Endodermal cell (in vitro differentiated cells): ENCODE results near the gene PDLIM3. TPM values are rescaled to one million over a fixed set of nuclear protein-coding genes. Genes with fewer than 3 reads are reported as not detected.
"Not testable (repeated sequence)": the region's sequence is repeated elsewhere in the genome, so short reads cannot be mapped to it uniquely, and the experiment has no call there.

Source experiments
- DNase-seq: peaks from one replicate; pipeline ENCODE4 v3.0.0-alpha.2; 2017
- H3K27ac ChIP-seq: 2 replicates; pipeline ENCODE4 v1.5.1; 2013; ENCODE audit warnings: mild to moderate bottlenecking, low read depth, low read length, moderate library complexity
- H3K27me3 ChIP-seq: 2 replicates; pipeline ENCODE4 v1.6.1; 2013; ENCODE audit warnings: mild to moderate bottlenecking, low read length, moderate library complexity; ENCODE audit not compliant: insufficient read depth, control insufficient read depth, poor library complexity, severe bottlenecking
- H3K36me3 ChIP-seq: 2 replicates; pipeline ENCODE4 v1.7.0; 2013; ENCODE audit warnings: mild to moderate bottlenecking, low read length, moderate library complexity; ENCODE audit not compliant: control insufficient read depth, insufficient read depth
- H3K4me1 ChIP-seq: one replicate; pipeline ENCODE4 v1.7.0; 2013; ENCODE audit warnings: low read length; ENCODE audit not compliant: control insufficient read depth, insufficient read depth
- H3K4me3 ChIP-seq: 2 replicates; pipeline ENCODE4 v1.5.1; 2013; ENCODE audit warnings: mild to moderate bottlenecking, low read length, moderate library complexity
- H3K9ac ChIP-seq: 2 replicates; pipeline ENCODE4 v1.6.1; 2013; ENCODE audit warnings: mild to moderate bottlenecking, low read length, moderate library complexity; ENCODE audit not compliant: poor library complexity, severe bottlenecking; ENCODE audit errors: extremely low read depth
- H3K9me3 ChIP-seq: 2 replicates; pipeline ENCODE4 v1.6.1; 2013; ENCODE audit warnings: mild to moderate bottlenecking, low read length, moderate library complexity; ENCODE audit not compliant: control insufficient read depth
- H3K27ac Mint-ChIP-seq: 2 replicates; pipeline ENCODE4 v1.8.0; 2020; ENCODE audit warnings: mixed read lengths
- H3K27me3 Mint-ChIP-seq: 2 replicates; pipeline ENCODE4 v1.8.0; 2021; ENCODE audit warnings: mild to moderate bottlenecking, mixed read lengths; ENCODE audit not compliant: insufficient read depth
- H3K36me3 Mint-ChIP-seq: 2 replicates; pipeline ENCODE4 v1.8.0; 2020; ENCODE audit warnings: low read depth, mixed read lengths
- H3K4me1 Mint-ChIP-seq: 2 replicates; pipeline ENCODE4 v1.8.0; 2020; ENCODE audit warnings: mixed read lengths
- H3K4me3 Mint-ChIP-seq: 2 replicates; pipeline ENCODE4 v1.8.0; 2020; ENCODE audit warnings: mild to moderate bottlenecking, moderate library complexity, mixed read lengths
- H3K9me3 Mint-ChIP-seq: 2 replicates; pipeline ENCODE4 v1.8.0; 2020; ENCODE audit warnings: mild to moderate bottlenecking, mixed read lengths
- WGBS, 2 experiments: methylation state at CpG; one replicate each; pipeline versions ENCODE4 v1.1.5 to v1.1.7; 2013; ENCODE audit warnings: missing lambda C conversion rate in 2 of 2, mixed read lengths in 1 of 2; ENCODE audit not compliant: insufficient coverage in 1 of 2, insufficient read length in 1 of 2; 5-methylcytosine and 5-hydroxymethylcytosine counted together
- total RNA-seq, 2 donors: library from RNA; stranded (reverse); fragmentation: NEBNext Ultra II Directional in 1 of 2; extraction: Animal tissue kit (Norgen Biotek cat#: 25700) in 1 of 2; gene quantifications; 2 replicates in 1 of 2; 3 replicates in 1 of 2; pipeline ENCODE4 v1.2.1, GENCODE V29; 2021
- TF ChIP-seq, protein P1 (sequence below): fragments of 200-600 bp; sonication (generic); conservative IDR thresholded peaks from 2 replicates; pipeline ENCODE4 v1.5.0; 2021; ENCODE audit warnings: antibody characterized with exemption, mild to moderate bottlenecking

PDLIM3 gene
- total RNA-seq, 2 donors from 2014 or later = 4.3 to 11.0 TPM

DNA sequence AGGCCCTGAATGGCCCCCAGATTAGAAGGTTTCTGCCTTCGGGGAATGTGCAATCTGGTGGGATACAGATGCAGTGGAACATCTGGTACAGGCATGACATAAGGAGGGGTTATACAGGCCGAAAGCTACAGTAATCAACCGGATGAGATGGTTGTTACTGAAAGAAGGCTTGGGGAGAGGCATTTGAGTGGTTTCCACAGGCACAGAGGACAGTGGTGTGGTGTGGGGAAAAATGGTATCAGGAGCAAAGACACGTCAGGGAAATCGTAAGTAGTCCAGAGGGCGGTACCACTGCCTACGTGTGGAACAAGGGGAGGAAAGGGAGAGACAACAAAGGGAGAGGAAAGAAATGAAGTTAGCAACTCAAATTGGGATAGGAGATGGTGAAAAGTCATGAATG is 3.0 kb downstream of the PDLIM3 start:
- no peaks in the 10 kb centered on the region for H3K36me3 Mint-ChIP-seq
- DNase-seq = no peak
- WGBS, 2 experiments = 91 to 92% methylated on average over 7 of the region's 7 CpGs
- no peak overlapping the region for H3K4me3 Mint-ChIP-seq
- peaks cover 50% of the 10 kb centered on the region for H3K27me3 Mint-ChIP-seq
- no peaks in the 10 kb centered on the region for H3K36me3 ChIP-seq
- H3K9me3 Mint-ChIP-seq = no peaks in the 10 kb centered on the region
- H3K27ac ChIP-seq = no peak overlapping the region
- TF ChIP-seq, protein P1, sequence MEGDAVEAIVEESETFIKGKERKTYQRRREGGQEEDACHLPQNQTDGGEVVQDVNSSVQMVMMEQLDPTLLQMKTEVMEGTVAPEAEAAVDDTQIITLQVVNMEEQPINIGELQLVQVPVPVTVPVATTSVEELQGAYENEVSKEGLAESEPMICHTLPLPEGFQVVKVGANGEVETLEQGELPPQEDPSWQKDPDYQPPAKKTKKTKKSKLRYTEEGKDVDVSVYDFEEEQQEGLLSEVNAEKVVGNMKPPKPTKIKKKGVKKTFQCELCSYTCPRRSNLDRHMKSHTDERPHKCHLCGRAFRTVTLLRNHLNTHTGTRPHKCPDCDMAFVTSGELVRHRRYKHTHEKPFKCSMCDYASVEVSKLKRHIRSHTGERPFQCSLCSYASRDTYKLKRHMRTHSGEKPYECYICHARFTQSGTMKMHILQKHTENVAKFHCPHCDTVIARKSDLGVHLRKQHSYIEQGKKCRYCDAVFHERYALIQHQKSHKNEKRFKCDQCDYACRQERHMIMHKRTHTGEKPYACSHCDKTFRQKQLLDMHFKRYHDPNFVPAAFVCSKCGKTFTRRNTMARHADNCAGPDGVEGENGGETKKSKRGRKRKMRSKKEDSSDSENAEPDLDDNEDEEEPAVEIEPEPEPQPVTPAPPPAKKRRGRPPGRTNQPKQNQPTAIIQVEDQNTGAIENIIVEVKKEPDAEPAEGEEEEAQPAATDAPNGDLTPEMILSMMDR = no peak
- H3K4me1 Mint-ChIP-seq = peaks cover 2% of the 10 kb centered on the region
- H3K4me1 ChIP-seq = no peaks in the 10 kb centered on the region
- peak overlapping the region; percentile 86 for H3K4me3 ChIP-seq
- no peak overlapping the region for H3K9ac ChIP-seq
- H3K27me3 ChIP-seq = peaks cover 35% of the 10 kb centered on the region
- no peaks in the 10 kb centered on the region for H3K9me3 ChIP-seq
- H3K27ac Mint-ChIP-seq = no peak overlapping the region

DNA sequence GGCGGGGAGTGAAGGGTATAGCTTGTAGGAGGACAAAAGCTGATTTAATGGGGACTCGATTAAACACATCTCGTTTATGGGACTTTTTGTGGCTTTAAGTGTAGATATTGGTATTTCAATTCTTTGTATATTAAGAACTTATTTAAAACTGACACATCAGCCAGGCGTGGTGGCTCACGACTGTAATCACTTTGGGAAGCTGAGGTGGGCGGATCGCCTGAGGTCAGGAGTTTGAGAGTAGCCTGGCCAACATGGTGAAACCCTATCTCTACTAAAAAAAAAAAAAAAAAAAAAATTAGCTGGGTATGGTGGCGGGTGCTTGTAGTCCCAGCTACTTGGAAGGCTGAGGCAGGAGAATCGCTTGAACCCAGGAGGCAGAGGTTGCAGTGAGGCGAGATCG is 3.7 kb downstream of the PDLIM3 start:
- not testable (repeated sequence) for H3K9ac ChIP-seq, H3K4me1 ChIP-seq, H3K4me1 Mint-ChIP-seq, H3K36me3 ChIP-seq, H3K36me3 Mint-ChIP-seq, H3K4me3 Mint-ChIP-seq, H3K9me3 ChIP-seq, H3K9me3 Mint-ChIP-seq, H3K27ac Mint-ChIP-seq, H3K4me3 ChIP-seq, H3K27ac ChIP-seq, DNase-seq
- 86 to 100% methylated on average over 1 to 11 of the region's 11 CpGs for WGBS, 2 experiments
- peaks cover 32% of the 10 kb centered on the region for H3K27me3 ChIP-seq
- peaks cover 49% of the 10 kb centered on the region for H3K27me3 Mint-ChIP-seq

DNA sequence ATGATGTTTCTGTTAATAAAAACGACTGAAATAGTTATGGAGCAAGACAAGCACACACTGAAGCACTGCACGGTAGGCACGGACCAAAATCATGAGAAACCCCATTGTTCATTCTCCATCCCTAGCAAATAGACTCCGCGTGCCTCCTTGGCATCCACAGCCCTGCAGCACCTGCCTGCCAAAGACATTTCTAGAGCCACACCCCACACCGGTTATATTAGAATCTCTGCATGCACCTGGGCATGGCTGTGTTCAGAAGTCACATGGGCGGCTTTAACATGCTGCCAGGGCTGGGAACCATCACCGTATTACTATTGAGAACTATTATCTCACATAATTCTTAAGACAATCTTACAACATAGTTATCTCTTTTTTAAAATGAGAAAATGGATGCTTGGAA is 5.9 kb downstream of the PDLIM3 start:
- Histone ChIP-seq H3K27ac (no peak overlapping the region), H3K9ac (no peak overlapping the region), H3K27me3 (peaks cover 21% of the 10 kb centered on the region), H3K4me3 (no peak overlapping the region), H3K36me3 (no peaks in the 10 kb centered on the region), H3K4me1 (no peaks in the 10 kb centered on the region), H3K9me3 (peaks cover 5% of the 10 kb centered on the region)
- peaks cover 8% of the 10 kb centered on the region for H3K9me3 Mint-ChIP-seq
- whole genome bisulfite sequencing, 2 experiments = 90 to 95% methylated on average over 6 to 8 of the region's 8 CpGs
- no peak overlapping the region for H3K27ac Mint-ChIP-seq
- no peak for DNase-seq
- TF ChIP-seq, protein P1 = no peak
- H3K4me1 Mint-ChIP-seq = no peaks in the 10 kb centered on the region
- H3K27me3 Mint-ChIP-seq = peaks cover 44% of the 10 kb centered on the region
- H3K4me3 Mint-ChIP-seq = no peak overlapping the region
- H3K36me3 Mint-ChIP-seq = no peaks in the 10 kb centered on the region
